ENCODE data around the gene CCDC148.

The CCDC148 gene

DNA sequence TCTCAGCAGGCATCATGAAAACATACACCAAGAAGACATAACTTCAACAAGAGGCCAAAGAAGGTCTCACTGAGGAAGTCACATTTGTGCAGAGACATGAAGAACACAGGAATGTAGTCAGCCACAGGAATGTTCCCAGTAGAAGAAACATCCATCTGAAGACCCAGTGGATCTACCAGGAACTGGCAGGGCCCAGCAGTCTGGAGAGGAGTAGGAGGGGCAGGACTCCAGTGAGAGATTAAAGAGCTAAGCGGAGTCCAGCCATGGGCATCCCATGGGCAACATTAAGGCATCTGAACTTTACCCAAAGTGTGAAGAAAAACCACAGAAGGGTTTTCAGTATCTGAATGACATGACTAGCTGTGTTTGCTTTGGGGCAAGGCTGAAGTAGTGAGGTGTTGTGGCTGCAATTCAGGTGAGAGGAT lies 251.8 kb downstream of the CCDC148 start:
- DNase-seq, result no peak

GRCh38 chr2:158202161-158202815 lies 254.3 kb downstream of the CCDC148 start:
- DNase-seq, result no peak

GRCh38 chr2:158199928-158200650 lies 256.5 kb downstream of the CCDC148 start:
- no peak for DNase-seq

- no peak for DNase-seq
These were observed 258.6 kb downstream of the CCDC148 start for GRCh38 chr2:158197940-158198339.

DNA sequence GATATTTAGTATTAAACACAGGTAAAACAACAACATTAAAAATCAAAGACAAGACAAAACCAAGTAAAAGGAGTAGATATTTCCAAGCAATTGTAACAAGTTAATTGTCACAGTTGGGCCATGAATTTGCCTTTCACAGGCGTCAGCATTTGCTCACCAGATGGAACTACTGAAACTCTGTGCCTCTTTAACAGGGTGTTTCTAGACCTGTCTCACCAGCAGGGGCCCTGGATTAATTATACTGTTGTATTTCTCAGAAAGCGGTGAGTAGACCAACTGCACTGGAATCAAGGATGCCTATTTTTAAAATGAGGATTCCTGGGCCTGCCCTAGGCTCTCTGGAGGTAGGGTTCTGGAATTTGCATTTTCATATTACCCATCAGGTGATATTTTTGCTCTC lies 262.3 kb downstream of the CCDC148 start:
- DNase-seq, result no peak

- no peak for DNase-seq
These were observed 263.8 kb downstream of the CCDC148 start for GRCh38 chr2:158192515-158193443.

- DNase-seq, result peak; percentile 32
These were observed 265.3 kb downstream of the CCDC148 start for GRCh38 chr2:158191076-158191895.

DNA sequence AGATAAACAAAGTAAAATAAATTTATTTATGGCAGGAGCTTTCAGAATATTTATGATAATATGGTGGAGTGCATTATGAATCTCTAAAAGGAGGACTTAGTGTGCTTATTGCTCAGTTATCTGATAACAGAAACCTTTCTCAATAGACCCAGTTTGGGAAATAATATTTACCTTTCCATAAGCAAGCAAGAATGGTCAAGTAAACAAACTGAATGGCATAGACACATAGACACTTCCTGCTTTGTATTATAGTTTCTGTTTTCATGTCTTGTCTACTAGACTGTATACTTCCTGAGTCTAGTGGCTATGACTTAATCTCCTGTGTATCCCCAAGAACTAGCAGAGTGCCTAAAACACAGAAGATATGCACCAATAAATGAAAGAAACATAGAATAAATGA lies 267.0 kb downstream of the CCDC148 start:
- DNase-seq, result no peak

DNA sequence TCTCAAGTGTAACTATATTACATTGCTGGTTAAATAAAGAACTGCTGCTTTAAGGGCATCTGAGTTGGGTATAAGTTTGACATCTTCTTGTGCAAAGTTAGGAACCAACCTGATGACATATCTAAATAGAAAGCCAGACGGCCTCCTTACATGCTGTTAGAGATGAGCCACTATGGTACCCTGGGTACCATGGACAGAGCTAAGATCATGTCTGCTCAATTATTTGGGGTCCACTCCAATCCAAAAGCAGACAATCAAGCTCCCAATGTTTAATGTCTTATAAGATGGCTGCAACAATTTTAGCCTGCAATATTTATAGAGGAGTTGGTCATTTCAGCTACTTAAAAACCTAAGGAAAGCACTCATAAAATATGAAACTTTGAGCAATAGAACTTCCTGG lies 268.6 kb downstream of the CCDC148 start:
- no peak for DNase-seq

- no peak for DNase-seq
These were observed 271.8 kb downstream of the CCDC148 start for GRCh38 chr2:158184556-158185343.

DNA sequence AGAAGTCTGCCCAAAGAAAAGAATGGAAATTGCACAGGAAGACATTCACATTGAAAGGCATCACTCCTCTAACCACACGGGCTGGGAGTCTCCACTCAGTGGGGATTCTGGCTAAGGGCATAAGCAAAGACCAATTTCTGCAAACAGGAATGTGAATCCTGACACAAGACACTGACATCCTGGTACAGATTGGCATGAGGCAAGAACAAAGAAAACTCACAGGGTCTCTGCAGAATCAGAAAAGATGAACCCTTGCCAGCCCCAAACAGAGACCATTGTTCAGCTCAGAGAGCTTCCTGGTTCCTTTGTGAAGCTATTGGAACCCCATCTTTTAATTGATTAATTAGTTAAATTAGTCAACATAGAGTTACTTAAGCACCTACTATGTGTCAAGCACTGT lies 272.6 kb downstream of the CCDC148 start:
- DNase-seq, result no peak

GRCh38 chr2:158182676-158183295 lies 273.8 kb downstream of the CCDC148 start:
- DNase-seq, result no peak

- DNase-seq, result no peak
These were observed 275.4 kb downstream of the CCDC148 start for GRCh38 chr2:158181171-158181570.

DNA sequence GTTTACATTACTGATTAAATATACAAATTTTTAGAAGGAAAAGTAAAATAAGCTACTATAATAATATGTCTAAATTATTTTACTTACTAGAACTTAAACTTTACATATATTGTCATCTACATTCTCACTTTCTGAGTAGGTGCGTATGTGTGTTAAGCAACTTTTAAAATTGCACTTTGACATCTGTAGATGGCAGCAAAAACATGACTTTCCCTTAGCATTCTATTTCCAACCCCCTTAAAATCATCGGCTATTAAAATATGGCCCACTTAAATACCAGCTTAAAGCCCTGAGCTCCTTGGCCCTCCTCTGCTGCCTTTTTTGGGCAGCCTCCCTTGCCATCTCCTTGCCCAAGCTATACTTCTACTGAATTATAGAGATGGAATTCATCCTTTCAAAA lies 276.9 kb downstream of the CCDC148 start:
- no peak for DNase-seq

DNA sequence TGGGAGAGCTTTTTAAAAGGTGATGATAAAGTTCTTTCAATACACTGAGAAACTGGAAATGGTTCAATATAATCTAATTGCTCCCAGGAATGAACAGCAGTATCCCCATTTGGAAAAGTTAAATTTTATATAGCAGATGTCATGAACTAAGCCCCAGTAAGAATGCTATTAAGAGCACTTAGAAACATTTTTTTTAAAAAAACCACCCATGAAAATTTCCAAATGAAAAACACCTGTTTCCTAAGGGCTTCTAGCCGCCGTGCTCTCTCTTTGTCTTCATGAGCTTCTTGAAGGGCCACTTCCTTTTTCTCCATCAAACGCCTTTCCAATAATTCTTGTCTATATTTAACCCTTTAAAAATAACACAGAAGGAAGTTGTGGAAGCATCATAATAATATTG lies 277.9 kb downstream of the CCDC148 start:
- DNase-seq, result no peak

DNA sequence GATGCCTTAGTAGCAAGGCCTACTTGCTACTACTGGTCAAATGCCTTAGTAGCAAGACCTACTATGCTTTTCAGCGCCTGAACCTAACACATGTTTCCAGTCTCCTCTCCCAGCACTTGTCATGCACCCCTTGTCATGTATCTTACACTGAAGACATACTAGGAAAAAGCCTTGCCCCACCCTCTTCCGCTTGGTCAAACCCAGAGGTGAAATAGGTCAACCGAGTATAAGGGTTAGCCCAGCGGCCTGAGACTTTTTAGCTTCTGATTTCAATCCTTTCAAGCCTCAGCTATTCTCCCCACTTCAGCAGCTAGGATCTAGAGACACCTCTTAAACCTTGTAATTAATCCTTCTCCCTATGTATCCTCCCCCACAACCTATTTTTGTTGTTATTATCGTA lies 281.6 kb downstream of the CCDC148 start:
- DNase-seq, result no peak

DNA sequence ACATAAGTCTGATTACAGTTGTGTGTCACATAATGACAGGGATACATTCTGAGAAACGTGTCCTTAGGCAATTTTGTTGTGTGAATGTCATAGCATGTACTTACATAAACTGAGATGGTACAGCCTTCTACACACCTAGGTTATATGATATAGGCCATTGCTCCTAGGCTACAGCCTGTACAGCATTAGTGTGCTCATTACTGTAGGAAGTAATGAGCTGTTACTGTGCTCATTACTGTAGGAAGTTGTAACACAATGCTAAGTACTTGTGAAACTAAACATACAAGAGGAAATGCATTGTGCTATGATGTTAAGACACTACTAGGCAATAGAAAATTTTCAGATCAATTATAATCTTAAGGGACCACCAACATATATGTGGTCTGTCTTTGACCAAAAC lies 282.1 kb downstream of the CCDC148 start:
- no peak for DNase-seq

GRCh38 chr2:158172719-158173118 lies 283.8 kb downstream of the CCDC148 start:
- no peak for DNase-seq

DNA sequence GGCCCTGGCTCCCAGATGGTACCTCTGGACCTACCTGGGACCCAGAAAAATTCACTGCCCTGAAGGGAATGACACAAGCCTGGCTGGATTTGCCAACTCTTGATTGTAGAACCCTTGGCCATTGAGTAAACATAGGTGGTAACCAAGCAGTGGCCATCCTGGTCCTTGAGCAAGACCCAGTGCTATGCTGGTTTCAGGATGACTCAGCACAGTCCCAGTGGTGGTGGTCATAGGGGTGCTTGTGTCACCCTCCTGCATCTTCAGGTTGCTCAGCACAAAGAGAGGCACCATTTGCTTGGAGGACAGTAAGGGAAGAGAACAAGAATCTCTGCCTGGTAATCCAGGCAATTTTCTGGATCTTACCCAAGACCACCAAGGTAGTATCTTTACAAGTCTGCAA lies 302.0 kb downstream of the CCDC148 start:
- no peak for DNase-seq

GRCh38 chr2:158153270-158154015 lies 303.1 kb downstream of the CCDC148 start:
- no peak for DNase-seq

Measured in femur (tissue), 1 donor.